ENCODE data around the gene MALRD1. TPM values are rescaled to one million over a fixed set of nuclear protein-coding genes. Genes with fewer than 3 reads are reported as not detected.

The MALRD1 gene
- total RNA-seq, 1 donor from 2014 or later, result 7.0 TPM

DNA sequence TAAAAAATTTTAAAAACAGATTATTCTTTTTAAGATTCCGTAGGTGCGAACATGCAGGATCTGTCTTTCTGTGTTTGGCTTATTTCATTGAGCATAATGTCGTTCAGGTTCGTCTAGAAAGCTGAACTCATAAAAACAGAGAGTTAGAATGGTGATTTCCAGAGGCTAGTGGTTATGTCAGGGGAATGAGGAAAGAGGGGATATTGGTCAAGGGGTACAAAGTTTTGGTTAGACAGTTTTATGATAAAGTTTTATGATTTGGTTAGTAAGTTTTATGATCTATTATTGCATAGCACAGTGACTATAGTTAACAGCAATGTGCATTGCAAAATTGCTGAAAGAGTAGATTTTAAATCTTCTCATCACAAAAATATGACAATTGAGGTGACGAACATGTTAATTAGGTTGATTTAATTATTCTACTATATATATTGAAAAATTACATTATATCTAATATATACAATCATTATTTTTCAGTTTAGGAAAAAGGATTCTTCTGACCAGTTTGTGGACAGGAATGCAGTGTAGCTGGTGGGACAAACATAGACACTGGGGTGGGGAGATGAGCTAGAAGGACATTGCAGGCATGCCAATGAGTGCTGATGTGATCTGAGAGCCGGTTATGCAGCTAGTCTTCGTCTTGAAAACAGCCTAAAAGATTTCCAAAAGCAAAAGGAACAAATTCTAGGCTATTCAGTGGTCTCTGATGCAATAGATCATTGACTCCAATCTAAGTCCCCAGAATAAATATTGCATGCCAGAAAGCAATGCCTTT, 31.3 kb upstream of the MALRD1 start:
- H3K27me3 ChIP-seq, result no peaks in the 10 kb centered on the region
- DNase-seq, result no peak
- intact Hi-C loops (cut with DNase I), result no loop called here
- H3K27ac ChIP-seq, result no peak overlapping the region
- no peaks in the 10 kb centered on the region for H3K36me3 ChIP-seq
- no peaks in the 10 kb centered on the region for H3K4me1 ChIP-seq
- H3K9me3 ChIP-seq, result no peaks in the 10 kb centered on the region
- no peak for ATAC-seq
- no peak overlapping the region for H3K4me3 ChIP-seq
- TF ChIP-seq, protein P1, sequence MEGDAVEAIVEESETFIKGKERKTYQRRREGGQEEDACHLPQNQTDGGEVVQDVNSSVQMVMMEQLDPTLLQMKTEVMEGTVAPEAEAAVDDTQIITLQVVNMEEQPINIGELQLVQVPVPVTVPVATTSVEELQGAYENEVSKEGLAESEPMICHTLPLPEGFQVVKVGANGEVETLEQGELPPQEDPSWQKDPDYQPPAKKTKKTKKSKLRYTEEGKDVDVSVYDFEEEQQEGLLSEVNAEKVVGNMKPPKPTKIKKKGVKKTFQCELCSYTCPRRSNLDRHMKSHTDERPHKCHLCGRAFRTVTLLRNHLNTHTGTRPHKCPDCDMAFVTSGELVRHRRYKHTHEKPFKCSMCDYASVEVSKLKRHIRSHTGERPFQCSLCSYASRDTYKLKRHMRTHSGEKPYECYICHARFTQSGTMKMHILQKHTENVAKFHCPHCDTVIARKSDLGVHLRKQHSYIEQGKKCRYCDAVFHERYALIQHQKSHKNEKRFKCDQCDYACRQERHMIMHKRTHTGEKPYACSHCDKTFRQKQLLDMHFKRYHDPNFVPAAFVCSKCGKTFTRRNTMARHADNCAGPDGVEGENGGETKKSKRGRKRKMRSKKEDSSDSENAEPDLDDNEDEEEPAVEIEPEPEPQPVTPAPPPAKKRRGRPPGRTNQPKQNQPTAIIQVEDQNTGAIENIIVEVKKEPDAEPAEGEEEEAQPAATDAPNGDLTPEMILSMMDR (IDR thresholded peaks at IDR 0.05), result no peak

DNA sequence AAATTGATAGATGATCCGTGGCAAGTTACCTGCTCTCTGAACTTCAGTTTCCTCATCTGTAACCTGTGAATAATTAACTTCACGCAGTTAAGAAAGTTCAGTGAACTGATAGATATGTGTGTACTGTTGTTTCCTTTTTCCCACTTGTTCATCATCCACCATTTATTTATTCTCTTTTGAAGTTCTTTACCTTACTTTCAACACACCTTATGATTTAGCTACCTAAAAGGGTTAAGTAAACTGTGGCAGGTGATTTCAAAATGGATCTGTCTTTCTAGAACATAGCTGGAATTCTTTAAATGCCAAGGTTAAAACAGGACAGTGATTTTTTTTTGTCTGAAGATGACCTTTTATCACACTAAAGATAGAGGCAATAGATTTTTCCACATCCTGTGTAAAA, 27.4 kb upstream of the MALRD1 start:
- DNase-seq, result no peak
- no peak for ATAC-seq
- Histone ChIP-seq H3K27ac (no peak overlapping the region), H3K4me3 (no peak overlapping the region), H3K36me3 (no peaks in the 10 kb centered on the region), H3K4me1 (no peaks in the 10 kb centered on the region), H3K9me3 (no peaks in the 10 kb centered on the region), H3K27me3 (no peaks in the 10 kb centered on the region)
- intact Hi-C loops (cut with DNase I), result no loop called here
- TF ChIP-seq, protein P1 (IDR thresholded peaks at IDR 0.05), result no peak

DNA sequence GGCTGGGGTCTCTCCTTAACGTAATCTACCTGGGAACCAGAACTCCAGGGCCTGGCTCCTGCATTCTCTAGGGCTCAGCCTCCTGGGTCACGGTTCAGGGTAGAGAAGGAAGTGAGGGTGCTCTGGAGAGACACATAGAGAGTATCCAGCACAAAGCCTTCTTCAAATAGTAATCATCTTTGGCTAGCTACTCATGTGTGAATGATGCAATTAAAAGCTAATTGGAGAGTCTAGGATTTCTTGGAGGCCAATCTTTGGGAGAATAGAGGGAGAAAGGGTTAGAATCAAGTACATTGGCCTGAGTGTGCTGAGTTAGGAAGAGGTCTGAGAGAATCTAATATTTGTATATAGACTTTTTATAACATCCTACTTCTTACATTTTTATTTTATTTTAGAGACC, 24.0 kb upstream of the MALRD1 start:
- TF ChIP-seq, protein P1 (IDR thresholded peaks at IDR 0.05), result no peak
- Histone ChIP-seq H3K4me1 (no peaks in the 10 kb centered on the region), H3K9me3 (no peaks in the 10 kb centered on the region), H3K27ac (no peak overlapping the region), H3K36me3 (no peaks in the 10 kb centered on the region), H3K27me3 (no peaks in the 10 kb centered on the region), H3K4me3 (no peak overlapping the region)
- intact Hi-C loops (cut with DNase I), result no loop called here
- ATAC-seq, result no peak
- no peak for DNase-seq

DNA sequence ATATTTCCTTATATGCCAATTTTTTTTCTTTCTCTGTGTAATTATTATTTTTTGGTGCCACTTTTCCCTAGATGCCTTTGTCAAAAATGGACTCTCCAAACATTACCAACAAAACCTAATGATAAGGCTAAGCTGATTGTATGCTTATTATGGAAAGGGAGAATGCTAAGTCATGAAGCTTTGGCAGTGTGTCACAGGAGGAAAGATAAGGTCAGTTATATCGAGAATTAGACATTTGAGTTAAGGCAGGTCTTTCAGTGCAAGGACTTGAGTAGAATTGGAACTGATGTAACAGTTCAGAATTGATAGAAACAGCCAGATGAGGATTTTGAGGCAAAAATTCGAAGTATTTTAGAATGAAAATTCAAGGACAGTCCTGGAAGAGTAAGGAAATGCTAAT, 16.8 kb upstream of the MALRD1 start:
- ATAC-seq (no peak), DNase-seq (no peak)
- TF ChIP-seq, protein P1 (IDR thresholded peaks at IDR 0.05), result no peak
- Histone ChIP-seq H3K27ac (no peak overlapping the region), H3K4me1 (no peaks in the 10 kb centered on the region), H3K27me3 (no peaks in the 10 kb centered on the region), H3K36me3 (no peaks in the 10 kb centered on the region), H3K4me3 (no peak overlapping the region), H3K9me3 (no peaks in the 10 kb centered on the region)
- intact Hi-C loops (cut with DNase I), result no loop called here

DNA sequence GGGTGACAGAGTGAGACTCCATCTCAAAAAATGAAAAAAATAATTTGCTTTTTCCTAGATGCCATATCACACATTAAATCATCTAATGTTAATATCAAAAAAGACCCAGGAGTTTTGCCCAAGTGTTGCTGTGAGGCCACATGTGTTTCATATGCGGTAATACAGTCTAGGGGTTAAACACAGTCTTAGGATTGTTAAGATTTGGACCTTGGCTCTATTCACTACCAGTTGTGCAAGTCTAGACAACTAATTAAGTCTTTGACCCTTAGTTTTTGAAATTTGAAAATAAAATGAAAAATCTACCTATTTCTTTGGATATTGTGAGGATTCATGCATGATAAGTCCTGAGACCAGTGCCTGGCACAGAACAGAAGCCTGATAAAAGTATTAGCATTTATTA, 14.9 kb upstream of the MALRD1 start:
- no peaks in the 10 kb centered on the region for H3K4me1 ChIP-seq
- no peak overlapping the region for H3K27ac ChIP-seq
- ATAC-seq (no peak), DNase-seq (no peak)
- H3K9me3 ChIP-seq, result no peaks in the 10 kb centered on the region
- H3K27me3 ChIP-seq, result no peaks in the 10 kb centered on the region
- H3K36me3 ChIP-seq, result no peaks in the 10 kb centered on the region
- H3K4me3 ChIP-seq, result no peak overlapping the region
- TF ChIP-seq, protein P1 (IDR thresholded peaks at IDR 0.05), result no peak
- intact Hi-C loops (cut with DNase I), result no loop called here
